ENCODE measurements around the gene SLC35G2. TPM values are rescaled to one million over a fixed set of nuclear protein-coding genes. Genes with fewer than 3 reads are reported as not detected.
"Not testable (repeated sequence)": the region's sequence is repeated elsewhere in the genome, so short reads cannot be mapped to it uniquely, and the experiment has no call there.

The SLC35G2 gene
- polyA plus RNA-seq, 1 donor, result 5.1 TPM

DNA sequence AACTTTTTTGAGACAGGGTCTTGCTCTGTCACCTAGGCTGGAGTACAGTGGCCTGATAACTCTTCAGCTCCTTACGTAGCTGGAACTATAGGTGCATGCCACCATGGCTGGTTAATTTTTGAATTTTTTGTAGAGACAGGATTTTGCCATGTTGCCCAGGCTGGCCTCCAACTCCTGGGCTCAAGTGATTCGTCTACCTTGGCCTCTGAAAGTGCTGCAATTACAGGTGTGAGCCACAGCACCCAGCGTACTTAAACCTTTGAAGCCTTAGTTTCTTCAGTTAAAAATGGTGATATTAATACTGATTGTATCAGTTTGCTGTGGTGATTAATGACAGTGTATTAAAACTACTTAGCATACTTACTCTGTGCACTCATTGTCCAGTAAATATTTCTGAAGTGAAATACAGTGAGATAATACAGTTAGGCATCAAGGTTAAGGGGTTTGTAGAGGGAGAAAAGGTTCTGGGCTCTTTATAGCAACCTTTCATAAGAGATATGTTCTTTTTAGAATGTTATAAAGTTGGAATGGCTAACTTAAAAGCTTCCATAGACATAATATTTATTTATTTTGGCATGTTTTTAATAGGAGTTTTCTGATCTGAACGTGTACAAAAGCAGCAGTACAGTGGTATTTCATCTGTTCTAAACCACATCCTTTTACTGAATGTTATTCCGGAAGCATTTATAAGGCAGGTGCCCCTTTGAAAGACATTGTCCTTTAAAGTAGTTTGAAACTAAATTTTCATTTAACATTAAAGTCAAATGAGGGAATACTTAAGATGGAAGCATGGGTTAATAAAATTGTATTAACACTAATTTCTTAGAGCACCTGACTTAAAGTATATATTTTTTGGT lies 66.7 kb downstream of the SLC35G2 start:
- DNase-seq, result no peak

DNA sequence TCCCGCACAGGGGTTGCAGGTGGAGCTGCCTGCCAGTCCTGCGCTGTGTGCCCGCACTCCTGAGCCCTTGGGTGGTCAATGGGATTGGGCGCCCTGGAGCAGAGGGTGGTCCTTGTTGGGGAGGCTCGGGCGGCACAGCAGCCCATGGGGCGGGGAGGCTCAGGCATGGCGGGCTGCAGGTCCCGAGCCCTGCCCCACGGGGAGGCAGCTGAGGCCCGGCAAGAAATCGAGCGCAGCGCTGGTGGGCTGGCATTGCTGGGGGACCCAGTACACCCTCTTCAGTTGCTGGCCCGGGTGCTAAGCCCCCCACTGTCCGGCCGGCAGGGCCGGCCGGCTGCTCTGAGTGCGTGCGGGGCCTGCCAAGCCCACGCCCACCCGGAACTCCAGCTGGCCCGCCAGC lies 71.0 kb downstream of the SLC35G2 start:
- DNase-seq, result no peak

DNA sequence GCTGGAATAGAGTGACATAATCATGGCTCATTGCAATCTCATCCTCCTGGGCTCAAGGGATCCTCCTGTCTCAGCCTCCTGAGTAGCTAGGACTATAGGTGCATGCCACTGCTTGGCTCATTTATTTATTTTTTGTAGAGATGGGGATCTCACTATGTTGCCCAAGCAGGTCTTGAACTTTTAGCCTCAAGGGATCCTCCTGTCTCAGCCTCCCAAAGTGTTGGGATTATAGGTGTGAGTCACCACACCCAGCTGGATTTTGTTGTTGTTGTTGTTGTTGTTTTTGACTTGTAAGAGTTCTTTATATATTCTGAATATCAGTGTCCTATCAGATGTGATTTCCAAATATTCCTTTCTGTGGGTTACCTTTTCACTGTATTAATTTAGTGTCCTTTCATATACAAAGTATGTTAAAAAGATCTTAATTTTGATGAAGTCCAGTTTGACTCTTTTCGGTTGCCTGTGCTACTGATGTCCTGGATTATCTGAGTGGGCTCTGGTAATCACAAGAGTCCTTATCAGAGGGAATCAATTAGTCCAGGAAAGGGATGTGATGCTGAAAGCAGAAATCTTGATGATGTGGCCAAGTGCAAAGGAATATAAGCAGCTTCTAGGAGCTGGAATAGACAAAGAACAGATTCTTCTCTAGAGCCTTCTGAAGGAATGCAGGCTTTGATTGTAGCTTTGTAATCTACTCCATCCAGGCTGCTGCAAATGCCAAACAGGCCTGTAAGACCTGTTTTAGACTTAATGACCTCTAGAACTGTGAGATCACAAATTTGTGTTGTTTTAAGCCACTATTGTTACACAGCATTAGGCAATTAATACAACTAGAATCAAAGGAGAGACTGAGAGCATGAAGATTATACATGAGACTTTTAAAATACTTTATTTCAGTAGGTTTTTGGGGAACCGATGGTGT lies 73.3 kb downstream of the SLC35G2 start:
- DNase-seq, result no peak

- DNase-seq, result no peak
Observed at GRCh38 chr3:136893848-136894443, 75.0 kb downstream of the SLC35G2 start.

GRCh38 chr3:136897171-136897570 lies 78.2 kb downstream of the SLC35G2 start:
- DNase-seq, result not testable (repeated sequence)

- DNase-seq, result no peak
Observed at GRCh38 chr3:136898549-136898948, 79.6 kb downstream of the SLC35G2 start.

DNA sequence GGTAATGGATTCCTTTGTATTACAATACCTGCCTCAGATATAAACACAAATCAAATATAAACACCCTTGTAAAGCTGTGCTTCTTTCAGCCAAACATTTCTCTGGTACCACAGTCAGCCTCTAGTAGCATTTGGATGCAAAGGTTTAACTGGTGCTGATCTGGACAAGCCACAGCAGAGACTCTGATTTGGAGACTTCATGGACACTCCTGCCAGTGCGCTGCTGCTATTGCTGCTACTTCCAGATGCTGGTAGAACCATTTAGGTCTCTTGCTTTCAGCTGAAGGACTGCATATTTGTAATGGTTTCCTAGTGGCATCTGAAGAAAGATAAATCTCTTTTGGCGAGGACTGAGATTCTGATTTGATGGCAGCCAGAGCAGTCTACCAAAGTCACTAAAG lies 80.0 kb downstream of the SLC35G2 start:
- no peak for DNase-seq

- no peak for DNase-seq
Observed at GRCh38 chr3:136899622-136900158, 80.8 kb downstream of the SLC35G2 start.

GRCh38 chr3:136900694-136901093 lies 81.8 kb downstream of the SLC35G2 start:
- not testable (repeated sequence) for DNase-seq

GRCh38 chr3:136901391-136901790 lies 82.5 kb downstream of the SLC35G2 start:
- DNase-seq, result no peak

DNA sequence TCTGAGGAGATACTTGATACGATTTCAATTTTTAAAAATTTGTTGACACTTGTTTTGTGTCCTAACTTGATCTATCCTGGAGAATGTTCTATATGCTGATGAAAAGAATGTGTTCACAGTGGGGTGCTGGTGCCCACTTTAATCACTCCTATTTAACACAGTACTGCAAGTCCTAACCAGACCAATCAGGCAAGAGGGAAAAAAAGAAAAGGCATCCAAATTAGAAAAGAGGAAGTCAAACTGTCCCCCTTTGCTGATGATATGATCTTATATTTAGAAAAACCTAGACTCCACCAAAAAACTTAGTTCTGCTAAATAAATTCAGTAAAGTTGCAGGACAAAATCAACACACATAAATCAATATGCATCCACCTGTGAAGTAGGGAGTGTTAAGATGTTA lies 83.6 kb downstream of the SLC35G2 start:
- not testable (repeated sequence) for DNase-seq

- DNase-seq, result no peak
Observed at GRCh38 chr3:136903899-136904298, 85.0 kb downstream of the SLC35G2 start.

GRCh38 chr3:136904746-136905145 lies 85.8 kb downstream of the SLC35G2 start:
- DNase-seq, result no peak

Other genes with a start within 250 kb of the SLC35G2 start
- gene STAG1, start 66.7 kb upstream of the SLC35G2 start, polyA plus RNA-seq (ENCODE audit: insufficient read length), result 59.1 TPM
- gene NCK1, start 43.1 kb downstream of the SLC35G2 start, polyA plus RNA-seq (ENCODE audit: insufficient read length), result 44.8 TPM
- 0.85 TPM for gene IL20RB, start 138.9 kb downstream of the SLC35G2 start, polyA plus RNA-seq (ENCODE audit: insufficient read length)